ENCODE data around the gene SLC2A6.

SLC2A6 gene

DNA sequence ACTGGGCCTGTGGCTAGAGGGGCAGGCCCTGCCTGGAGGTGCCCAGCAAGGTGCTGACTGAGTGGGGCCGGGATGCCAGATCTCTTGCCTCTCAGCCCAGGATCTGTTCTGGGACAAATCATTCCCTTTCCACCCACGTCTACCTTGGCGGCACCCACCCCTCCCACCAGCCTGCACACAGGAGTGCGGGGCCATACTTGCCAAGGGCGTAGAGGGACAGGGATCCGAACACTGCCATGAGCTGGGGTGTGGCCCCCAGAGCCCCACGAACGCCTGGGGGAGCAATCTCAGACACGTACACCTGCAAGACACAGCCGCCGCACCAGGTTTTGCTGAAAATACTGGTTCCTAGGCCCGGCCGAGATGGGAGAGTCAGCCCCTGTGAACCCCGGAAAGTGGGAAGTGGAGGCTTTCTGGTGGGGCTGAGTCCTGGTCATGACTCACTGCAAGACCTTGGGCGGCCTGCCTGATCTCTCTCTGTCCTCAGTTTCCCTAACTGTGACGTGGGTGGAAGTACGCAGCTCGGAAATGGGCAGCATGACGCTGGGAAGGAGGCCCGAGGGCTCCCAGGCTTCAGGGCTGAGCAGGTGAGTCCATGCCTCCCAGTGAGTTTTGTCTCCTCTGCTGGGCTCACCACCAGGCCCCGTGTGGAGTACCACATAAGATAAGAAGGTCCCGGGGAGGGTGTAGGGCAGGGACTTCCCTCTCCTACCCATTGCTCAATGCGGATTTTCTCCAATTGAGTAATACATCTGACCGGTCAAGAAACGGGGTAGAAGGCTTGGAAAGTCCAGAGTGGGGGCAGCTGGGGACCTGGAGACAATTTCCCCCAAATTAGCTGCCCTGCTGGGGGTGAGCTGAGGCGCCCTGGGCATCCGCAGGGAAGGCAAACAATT, 2.6 kb downstream of the SLC2A6 start:
- H3K4me3 ChIP-seq (ENCODE audit: low read depth in 1 of 2, low read length in 2 of 2), result no peak overlapping the region
- no peak overlapping the region for H3K9ac ChIP-seq (ENCODE audit: low read depth in 1 of 2, low read length in 2 of 2)
- no peaks in the 10 kb centered on the region for H3K36me3 ChIP-seq (ENCODE audit: control insufficient read depth in 1 of 2, insufficient read depth in 2 of 2, low read length in 2 of 2)

DNA sequence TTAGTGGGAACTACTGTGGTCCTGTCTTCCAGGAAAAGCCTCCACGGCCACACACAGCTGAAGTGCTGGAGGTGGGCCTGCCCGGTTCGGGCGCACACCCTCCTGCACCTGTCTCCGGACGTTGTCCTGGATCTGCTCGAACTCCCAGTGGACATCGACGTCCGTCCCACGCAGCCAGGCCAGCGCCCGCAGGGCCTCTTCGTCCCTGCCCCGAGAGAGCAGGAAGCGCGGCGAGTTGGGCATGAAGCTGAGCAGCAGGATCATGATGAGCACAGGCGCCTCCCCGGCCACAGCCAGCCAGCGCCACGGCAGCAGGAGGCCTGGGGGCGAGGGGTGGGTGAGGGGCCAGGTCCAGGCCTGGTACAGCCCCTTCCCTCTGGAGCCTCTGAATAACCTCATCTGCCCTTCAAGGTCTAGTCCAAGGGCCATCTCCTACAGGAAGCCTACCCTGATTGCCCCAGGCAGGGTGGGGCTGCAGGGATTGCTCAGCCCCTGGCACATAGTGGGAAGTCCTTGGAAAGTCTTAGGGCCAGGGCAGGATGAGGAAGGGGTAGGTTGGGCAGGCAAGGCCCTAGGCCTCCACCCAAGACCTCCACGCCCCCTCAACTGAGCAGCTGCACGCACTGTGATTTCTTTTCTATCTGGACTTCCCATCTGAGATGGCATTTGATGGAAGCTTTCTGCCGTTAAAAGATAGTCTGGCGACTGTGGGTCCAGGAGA, 3.4 kb downstream of the SLC2A6 start:
- Histone ChIP-seq H3K27me3 (ENCODE audit: control insufficient read depth in 1 of 2, insufficient read depth in 2 of 2, low read length in 2 of 2) (peaks cover 0 to 14% of the 10 kb centered on the region in 2 donors), H3K9ac (ENCODE audit: low read depth in 1 of 2, low read length in 2 of 2) (no peak overlapping the region), H3K4me1 (ENCODE audit: control insufficient read depth in 1 of 2, insufficient read depth in 2 of 2, low read length in 2 of 2) (peaks cover 9 to 27% of the 10 kb centered on the region in 2 donors), H3K27ac (ENCODE audit: low read depth, low read length) (no peak overlapping the region), H3K4me3 (ENCODE audit: low read depth in 1 of 2, low read length in 2 of 2) (no peak overlapping the region), H3K36me3 (ENCODE audit: control insufficient read depth in 1 of 2, insufficient read depth in 2 of 2, low read length in 2 of 2) (no peaks in the 10 kb centered on the region), H3K9me3 (ENCODE audit: control insufficient read depth in 1 of 2, low read length in 2 of 2) (no peaks in the 10 kb centered on the region)

More for the DNA sequence above, 2.6 kb downstream of the SLC2A6 start:
- H3K4me1 ChIP-seq (ENCODE audit: control insufficient read depth in 1 of 2, insufficient read depth in 2 of 2, low read length in 2 of 2), result peaks cover 9 to 20% of the 10 kb centered on the region in 2 donors
- no peak overlapping the region for H3K27ac ChIP-seq (ENCODE audit: low read depth, low read length)
- no peaks in the 10 kb centered on the region for H3K9me3 ChIP-seq (ENCODE audit: control insufficient read depth in 1 of 2, low read length in 2 of 2)
- H3K27me3 ChIP-seq (ENCODE audit: control insufficient read depth in 1 of 2, insufficient read depth in 2 of 2, low read length in 2 of 2), result peaks cover 0 to 14% of the 10 kb centered on the region in 2 donors

DNA sequence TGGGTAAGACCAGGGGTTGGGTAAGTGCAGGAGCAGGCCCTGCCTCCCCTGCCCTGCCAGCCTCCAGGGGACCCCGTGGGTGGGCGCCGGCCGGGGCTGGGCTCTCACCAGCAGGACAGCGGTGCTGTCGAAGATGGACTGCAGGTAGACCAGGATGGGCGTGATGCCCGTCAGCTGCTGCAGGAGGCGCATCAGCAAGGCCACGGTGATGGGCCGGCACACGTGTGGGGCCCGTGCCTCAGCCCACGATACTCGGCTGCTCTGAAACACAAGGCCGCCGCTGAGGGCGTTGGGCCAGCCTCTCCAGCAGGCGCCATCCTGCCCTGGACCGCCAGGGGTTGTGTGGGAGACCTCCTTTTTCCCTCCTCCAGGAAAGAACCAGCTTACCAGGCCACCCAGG, 4.0 kb downstream of the SLC2A6 start:
- no peak overlapping the region for H3K4me3 ChIP-seq (ENCODE audit: low read depth in 1 of 2, low read length in 2 of 2)
- peaks cover 0 to 12% of the 10 kb centered on the region in 2 donors for H3K27me3 ChIP-seq (ENCODE audit: control insufficient read depth in 1 of 2, insufficient read depth in 2 of 2, low read length in 2 of 2)
- no peaks in the 10 kb centered on the region for H3K9me3 ChIP-seq (ENCODE audit: control insufficient read depth in 1 of 2, low read length in 2 of 2)
- H3K27ac ChIP-seq (ENCODE audit: low read depth, low read length), result no peak overlapping the region
- peaks cover 12 to 33% of the 10 kb centered on the region in 2 donors for H3K4me1 ChIP-seq (ENCODE audit: control insufficient read depth in 1 of 2, insufficient read depth in 2 of 2, low read length in 2 of 2)
- H3K36me3 ChIP-seq (ENCODE audit: control insufficient read depth in 1 of 2, insufficient read depth in 2 of 2, low read length in 2 of 2), result no peaks in the 10 kb centered on the region
- no peak overlapping the region for H3K9ac ChIP-seq (ENCODE audit: low read depth in 1 of 2, low read length in 2 of 2)

DNA sequence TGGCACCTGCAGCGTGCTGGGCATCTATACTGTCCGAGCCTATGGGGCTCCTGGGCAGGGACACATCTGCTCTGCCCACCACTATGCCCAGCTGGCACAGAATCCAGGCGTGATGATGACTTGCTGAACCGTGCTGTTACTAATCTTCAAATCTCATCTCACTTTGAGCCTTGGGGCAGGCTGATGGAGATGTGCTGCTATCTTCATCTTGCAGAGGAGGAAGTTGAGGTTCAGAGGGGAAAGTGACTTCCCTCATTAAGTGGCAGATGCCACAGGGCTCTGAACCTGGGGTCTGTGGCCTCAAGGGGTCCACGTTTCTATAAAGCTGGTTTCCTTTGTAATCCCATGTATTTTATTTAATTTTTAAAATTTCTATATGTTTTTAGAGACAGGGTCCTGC, 4.7 kb downstream of the SLC2A6 start:
- Histone ChIP-seq H3K27ac (ENCODE audit: low read depth, low read length) (no peak overlapping the region), H3K27me3 (ENCODE audit: control insufficient read depth in 1 of 2, insufficient read depth in 2 of 2, low read length in 2 of 2) (peaks cover 0 to 6% of the 10 kb centered on the region in 2 donors), H3K36me3 (ENCODE audit: control insufficient read depth in 1 of 2, insufficient read depth in 2 of 2, low read length in 2 of 2) (peaks cover 0 to under 1% of the 10 kb centered on the region in 2 donors), H3K9ac (ENCODE audit: low read depth in 1 of 2, low read length in 2 of 2) (no peak overlapping the region), H3K9me3 (ENCODE audit: control insufficient read depth in 1 of 2, low read length in 2 of 2) (no peaks in the 10 kb centered on the region), H3K4me1 (ENCODE audit: control insufficient read depth in 1 of 2, insufficient read depth in 2 of 2, low read length in 2 of 2) (peaks cover 16 to 30% of the 10 kb centered on the region in 2 donors), H3K4me3 (ENCODE audit: low read depth in 1 of 2, low read length in 2 of 2) (no peak overlapping the region)

DNA sequence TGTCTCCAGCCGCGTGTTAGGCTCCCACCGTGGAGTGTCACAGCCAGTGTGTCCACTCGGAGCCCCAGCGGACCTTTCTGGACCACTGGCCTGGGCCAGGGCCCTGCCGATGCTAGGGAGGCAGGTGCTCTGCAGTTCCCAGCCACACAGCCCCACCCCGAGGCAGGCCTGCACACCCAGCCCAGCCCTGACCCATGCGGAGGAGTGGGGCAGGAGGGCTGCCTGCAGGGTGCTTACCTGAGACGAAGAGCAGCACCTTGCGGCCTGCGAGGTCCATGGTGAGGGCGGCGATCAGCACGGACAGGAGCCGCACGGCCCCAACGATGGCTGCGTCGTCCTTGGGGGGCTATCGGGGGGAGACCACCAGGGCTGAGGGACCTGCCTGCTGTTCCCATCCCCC, 5.2 kb downstream of the SLC2A6 start:
- Histone ChIP-seq H3K9me3 (ENCODE audit: control insufficient read depth in 1 of 2, low read length in 2 of 2) (no peaks in the 10 kb centered on the region), H3K9ac (ENCODE audit: low read depth in 1 of 2, low read length in 2 of 2) (no peak overlapping the region), H3K27me3 (ENCODE audit: control insufficient read depth in 1 of 2, insufficient read depth in 2 of 2, low read length in 2 of 2) (peaks cover 0 to 6% of the 10 kb centered on the region in 2 donors), H3K4me1 (ENCODE audit: control insufficient read depth in 1 of 2, insufficient read depth in 2 of 2, low read length in 2 of 2) (peaks cover 15 to 28% of the 10 kb centered on the region in 2 donors), H3K4me3 (ENCODE audit: low read depth in 1 of 2, low read length in 2 of 2) (no peak overlapping the region), H3K36me3 (ENCODE audit: control insufficient read depth in 1 of 2, insufficient read depth in 2 of 2, low read length in 2 of 2) (peaks cover 0 to 5% of the 10 kb centered on the region in 2 donors), H3K27ac (ENCODE audit: low read depth, low read length) (no peak overlapping the region)

DNA sequence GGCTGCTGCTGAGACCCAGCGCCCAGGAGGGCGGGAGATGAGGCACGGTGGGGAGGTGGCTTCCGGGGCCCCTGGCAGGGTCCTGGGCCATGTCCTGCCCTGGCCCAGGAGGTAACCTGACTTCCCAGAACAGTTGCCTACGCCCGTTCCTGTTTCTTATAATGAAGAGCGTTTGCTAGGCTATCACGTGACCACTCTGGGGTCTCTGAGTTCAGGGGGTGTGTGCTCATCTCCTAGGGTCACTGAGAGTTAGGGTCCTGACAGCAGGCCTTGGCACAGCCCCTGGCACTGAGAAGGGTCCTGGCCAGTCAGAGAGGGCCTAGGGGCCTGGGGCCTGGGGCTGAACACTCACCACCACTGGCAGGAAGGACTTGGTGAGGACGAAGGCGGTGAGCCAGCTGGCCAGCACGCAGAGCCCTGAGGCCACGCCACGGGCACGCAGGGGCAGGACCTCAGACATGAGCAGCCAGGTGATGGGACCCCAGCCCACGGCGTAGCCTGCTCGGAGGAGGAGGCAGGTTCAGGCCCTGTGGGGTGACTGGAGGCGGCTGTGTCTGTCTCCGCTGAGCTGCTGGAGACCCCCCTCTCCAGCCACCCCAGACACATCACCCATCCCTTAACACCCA, 6.0 kb downstream of the SLC2A6 start:
- H3K9ac ChIP-seq (ENCODE audit: low read depth in 1 of 2, low read length in 2 of 2), result no peak overlapping the region
- H3K27me3 ChIP-seq (ENCODE audit: control insufficient read depth in 1 of 2, insufficient read depth in 2 of 2, low read length in 2 of 2), result peaks cover 0 to 6% of the 10 kb centered on the region in 2 donors
- H3K36me3 ChIP-seq (ENCODE audit: control insufficient read depth in 1 of 2, insufficient read depth in 2 of 2, low read length in 2 of 2), result peaks cover 0 to 6% of the 10 kb centered on the region in 2 donors
- H3K27ac ChIP-seq (ENCODE audit: low read depth, low read length), result no peak overlapping the region
- H3K9me3 ChIP-seq (ENCODE audit: control insufficient read depth in 1 of 2, low read length in 2 of 2), result no peaks in the 10 kb centered on the region
- no peak overlapping the region for H3K4me3 ChIP-seq (ENCODE audit: low read depth in 1 of 2, low read length in 2 of 2)
- peaks cover 7 to 25% of the 10 kb centered on the region in 2 donors for H3K4me1 ChIP-seq (ENCODE audit: control insufficient read depth in 1 of 2, insufficient read depth in 2 of 2, low read length in 2 of 2)

DNA sequence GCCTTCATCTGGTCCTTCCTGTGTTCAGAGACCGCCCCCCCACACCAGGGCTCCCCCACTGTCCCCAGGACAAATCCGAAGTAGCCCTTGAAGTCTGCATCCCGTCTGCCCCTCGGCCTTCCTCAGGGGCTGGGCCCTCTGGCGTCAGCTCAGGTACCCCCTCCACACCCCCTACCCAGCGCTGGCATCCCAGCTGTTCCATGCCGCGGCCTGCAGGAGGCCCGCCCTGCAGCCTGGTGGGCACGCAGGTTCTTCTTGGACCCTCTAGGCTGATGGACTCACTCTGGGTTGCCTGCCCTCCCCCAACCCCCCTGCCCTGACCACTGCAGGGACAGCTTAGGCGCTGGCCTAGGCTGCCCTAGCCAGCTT, 6.6 kb downstream of the SLC2A6 start:
- Histone ChIP-seq H3K27ac (ENCODE audit: low read depth, low read length) (no peak overlapping the region), H3K4me3 (ENCODE audit: low read depth in 1 of 2, low read length in 2 of 2) (no peak overlapping the region), H3K9me3 (ENCODE audit: control insufficient read depth in 1 of 2, low read length in 2 of 2) (no peaks in the 10 kb centered on the region), H3K27me3 (ENCODE audit: control insufficient read depth in 1 of 2, insufficient read depth in 2 of 2, low read length in 2 of 2) (peaks cover 0 to 6% of the 10 kb centered on the region in 2 donors), H3K9ac (ENCODE audit: low read depth in 1 of 2, low read length in 2 of 2) (no peak overlapping the region), H3K36me3 (ENCODE audit: control insufficient read depth in 1 of 2, insufficient read depth in 2 of 2, low read length in 2 of 2) (peaks cover 0 to 10% of the 10 kb centered on the region in 2 donors), H3K4me1 (ENCODE audit: control insufficient read depth in 1 of 2, insufficient read depth in 2 of 2, low read length in 2 of 2) (peaks cover 7 to 25% of the 10 kb centered on the region in 2 donors)

DNA sequence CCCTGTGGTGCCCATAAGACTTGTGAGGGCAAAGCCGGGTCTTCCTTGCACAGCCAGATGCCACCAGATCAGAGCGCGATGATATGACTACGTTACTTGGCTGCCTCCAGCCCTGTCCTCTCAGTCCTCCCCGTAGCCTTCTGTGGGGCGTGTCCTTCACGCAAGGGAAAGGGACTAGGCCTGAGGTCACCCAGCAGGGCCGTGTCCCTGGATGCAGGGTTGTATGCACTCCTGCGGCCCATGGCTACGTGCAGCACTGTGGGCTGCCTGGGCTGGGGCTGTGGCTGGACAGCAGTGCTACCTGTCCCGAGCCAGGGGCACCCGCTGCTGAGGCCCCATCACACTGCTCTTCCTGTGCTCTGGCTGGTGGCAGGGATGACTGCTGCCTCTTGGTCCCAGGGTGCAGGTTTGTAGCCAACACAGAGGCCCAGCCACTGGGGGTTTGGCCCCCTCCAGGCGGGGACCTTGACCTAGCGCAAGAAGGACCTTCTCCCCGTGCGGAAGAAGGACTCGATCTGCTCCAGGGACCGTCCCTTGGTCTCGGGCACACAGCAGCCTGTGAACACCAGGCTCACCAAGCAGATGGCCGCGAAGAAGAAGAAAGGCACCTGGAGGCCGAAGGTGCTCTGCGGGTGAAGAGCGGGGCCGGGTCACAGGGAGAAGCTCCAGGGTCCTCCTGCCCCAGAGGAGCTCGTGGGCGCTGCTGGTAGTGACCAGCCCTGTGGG, 7.2 kb downstream of the SLC2A6 start:
- Histone ChIP-seq H3K9ac (ENCODE audit: low read depth in 1 of 2, low read length in 2 of 2) (no peak overlapping the region), H3K27me3 (ENCODE audit: control insufficient read depth in 1 of 2, insufficient read depth in 2 of 2, low read length in 2 of 2) (peaks cover 0 to 6% of the 10 kb centered on the region in 2 donors), H3K36me3 (ENCODE audit: control insufficient read depth in 1 of 2, insufficient read depth in 2 of 2, low read length in 2 of 2) (peaks cover 0 to 13% of the 10 kb centered on the region in 2 donors), H3K4me1 (ENCODE audit: control insufficient read depth in 1 of 2, insufficient read depth in 2 of 2, low read length in 2 of 2) (peaks cover 7 to 25% of the 10 kb centered on the region in 2 donors), H3K27ac (ENCODE audit: low read depth, low read length) (no peak overlapping the region), H3K9me3 (ENCODE audit: control insufficient read depth in 1 of 2, low read length in 2 of 2) (no peaks in the 10 kb centered on the region), H3K4me3 (ENCODE audit: low read depth in 1 of 2, low read length in 2 of 2) (no peak overlapping the region)

DNA sequence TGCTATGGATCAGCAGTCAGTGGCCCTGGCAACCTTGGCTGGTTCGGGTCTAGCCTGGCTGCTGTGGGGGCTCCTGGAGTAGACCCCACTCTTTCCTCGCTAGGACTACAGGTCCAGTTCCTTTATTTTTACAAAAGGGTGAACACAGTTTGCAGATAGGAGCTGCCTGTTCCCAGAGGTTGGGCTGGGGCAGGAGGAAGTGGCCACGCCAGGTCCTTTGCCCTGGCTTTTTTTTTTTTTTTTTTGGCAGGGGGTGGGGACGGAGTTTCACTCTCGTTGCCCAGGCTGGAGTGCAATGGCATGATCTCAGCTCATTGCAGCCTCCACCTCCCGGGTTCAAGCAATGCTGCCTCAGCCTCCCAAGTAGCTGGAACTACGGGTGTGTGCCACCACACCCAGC, 7.9 kb downstream of the SLC2A6 start:
- Histone ChIP-seq H3K4me1 (ENCODE audit: control insufficient read depth in 1 of 2, insufficient read depth in 2 of 2, low read length in 2 of 2) (peaks cover 7 to 25% of the 10 kb centered on the region in 2 donors), H3K27me3 (ENCODE audit: control insufficient read depth in 1 of 2, insufficient read depth in 2 of 2, low read length in 2 of 2) (peaks cover 0 to 6% of the 10 kb centered on the region in 2 donors), H3K4me3 (ENCODE audit: low read depth in 1 of 2, low read length in 2 of 2) (no peak overlapping the region), H3K27ac (ENCODE audit: low read depth, low read length) (no peak overlapping the region), H3K9ac (ENCODE audit: low read depth in 1 of 2, low read length in 2 of 2) (no peak overlapping the region), H3K36me3 (ENCODE audit: control insufficient read depth in 1 of 2, insufficient read depth in 2 of 2, low read length in 2 of 2) (peaks cover 0 to 13% of the 10 kb centered on the region in 2 donors), H3K9me3 (ENCODE audit: control insufficient read depth in 1 of 2, low read length in 2 of 2) (no peaks in the 10 kb centered on the region)
